Activated T-cell treated with anti-CD3 and anti-CD28 coated beads, Interleukin-2, amount 50 U/mL, for 72 hours (primary cell): Measurements from ENCODE around the gene CFD. TPM values are rescaled to one million over a fixed set of nuclear protein-coding genes. Genes with fewer than 3 reads are reported as not detected.
A peak's percentile ranks its signal among the peaks of the same experiment; 100 is the strongest.

Experiments
- ATAC-seq, 2 donors: fragments of 150-1000 bp; cut with Tn5 transposase; replicated peaks in 1 of 2; 2 replicates each; pipeline ENCODE4 v1.10.0; 2021; ENCODE audit warnings: moderate library complexity in 2 of 2, mild to moderate bottlenecking in 1 of 2
- DNase-seq, 2 donors: peaks; one replicate each; pipeline ENCODE4 v3.0.0; 2021 to 2022; ENCODE audit warnings: mixed read lengths in 1 of 2
- H3K27ac Mint-ChIP-seq: one replicate; pipeline ENCODE4 v1.8.0; 2022; ENCODE audit warnings: mild to moderate bottlenecking, moderate library complexity, mixed read lengths
- H3K27me3 Mint-ChIP-seq: one replicate; pipeline ENCODE4 v1.8.0; 2022; ENCODE audit warnings: low read depth, mixed read lengths
- H3K36me3 Mint-ChIP-seq, 2 donors: one replicate each; pipeline ENCODE4 v1.8.0; 2022; ENCODE audit warnings: mixed read lengths in 2 of 2, mild to moderate bottlenecking in 1 of 2; ENCODE audit not compliant: insufficient read depth in 2 of 2
- H3K4me1 Mint-ChIP-seq: one replicate; pipeline ENCODE4 v1.8.0; 2022; ENCODE audit warnings: low read depth, mixed read lengths
- H3K4me3 Mint-ChIP-seq, 2 donors: one replicate each; pipeline ENCODE4 v1.8.0; 2022; ENCODE audit warnings: mild to moderate bottlenecking in 2 of 2, mixed read lengths in 2 of 2, moderate library complexity in 2 of 2
- H3K9me3 Mint-ChIP-seq, 2 donors: one replicate each; pipeline ENCODE4 v1.8.0; 2022; ENCODE audit warnings: mixed read lengths in 2 of 2
- total RNA-seq, 2 donors: library from RNA; stranded (reverse); gene quantifications; one replicate each; pipeline ENCODE4 v1.2.3, GENCODE V29; 2022

CFD gene
- 1 to 10 TPM; 2.1 to 3.1 TPM for total RNA-seq

DNA sequence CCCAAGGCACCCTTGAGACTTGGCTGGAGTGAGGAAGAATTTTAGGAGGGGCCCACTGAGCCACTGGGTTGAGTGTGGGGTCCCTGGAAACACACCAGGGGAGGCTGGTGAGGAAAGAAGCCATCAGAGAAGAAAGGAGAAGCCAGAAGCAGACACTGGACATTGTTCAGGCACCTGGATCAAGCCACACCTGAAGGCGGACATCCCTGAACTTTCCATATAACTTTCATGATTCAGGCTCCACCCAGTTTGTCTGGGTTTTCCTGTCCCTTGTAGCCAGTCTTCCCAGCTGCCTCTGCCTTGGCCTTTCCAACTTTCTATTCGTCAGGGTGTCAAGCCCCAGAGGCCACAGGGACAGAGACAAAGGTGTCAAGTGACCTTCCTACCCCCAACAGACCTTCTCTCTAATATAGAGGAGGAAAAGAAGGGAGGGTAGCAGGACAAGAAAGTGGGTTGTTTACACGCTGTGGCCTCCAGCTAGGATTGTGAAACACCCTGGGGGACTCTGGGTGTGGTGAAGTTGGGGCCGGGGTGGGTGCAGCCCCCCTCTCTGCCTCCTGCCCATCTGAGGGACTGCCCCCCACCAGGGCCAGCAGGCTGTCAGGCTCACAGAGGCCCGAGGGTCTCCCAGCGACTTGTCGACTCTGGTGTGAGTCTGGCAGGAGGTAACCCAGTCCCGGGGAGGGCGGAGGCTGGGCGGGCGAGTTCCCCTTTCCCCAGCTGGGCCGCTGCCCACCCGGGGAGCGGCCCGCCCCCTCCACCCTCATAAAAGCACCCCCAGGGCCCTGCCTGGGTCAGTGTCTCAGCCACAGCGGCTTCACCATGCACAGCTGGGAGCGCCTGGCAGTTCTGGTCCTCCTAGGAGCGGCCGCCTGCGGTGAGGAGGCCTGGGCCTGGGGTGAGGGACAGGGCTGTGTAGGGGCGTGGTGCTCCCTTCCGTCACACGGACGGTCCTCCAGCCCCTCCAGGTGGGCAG, at the start of gene CFD:
CFD (plus strand) TSS at position 797 of the 976 bp plus-strand sequence; CDS start at position 823, 26 bp downstream.
- H3K4me3 Mint-ChIP-seq: peak within 1 kb of the TSS; percentile 61 to 62

GRCh38 chr19:810077-810855, 49.2 kb upstream of the CFD start:
- Mint-ChIP-seq H3K27ac (no peak overlapping the region), H3K9me3 (peaks cover 0 to 1% of the 10 kb centered on the region in 2 donors), H3K27me3 (no peaks in the 10 kb centered on the region), H3K36me3 (peaks cover 9 to 39% of the 10 kb centered on the region in 2 donors), H3K4me1 (peaks cover 8% of the 10 kb centered on the region), H3K4me3 (no peak overlapping the region)
- no peak for DNase-seq
- ATAC-seq: no peak

More for the DNA sequence above, at the start of gene CFD:
- Mint-ChIP-seq H3K27ac (no peak within 1 kb of the TSS), H3K9me3 (no peaks in the 10 kb centered on the region), H3K36me3 (no peaks in the 10 kb centered on the region), H3K4me1 (peaks cover 15% of the 10 kb centered on the region), H3K27me3 (peaks cover 5% of the 10 kb centered on the region)
- DNase-seq (no peak), ATAC-seq (no peak)

- Mint-ChIP-seq H3K27me3 (no peaks in the 10 kb centered on the region), H3K36me3 (peaks cover 12 to 36% of the 10 kb centered on the region in 2 donors), H3K4me1 (peaks cover 8% of the 10 kb centered on the region), H3K27ac (peak overlapping the region; percentile 70), H3K4me3 (no peak overlapping the region), H3K9me3 (peaks cover 2 to 4% of the 10 kb centered on the region in 2 donors)
- ATAC-seq (peak in 1 of 2 donors; percentile 4), DNase-seq (no peak)
Observed at GRCh38 chr19:810883-811489, 48.5 kb upstream of the CFD start.

DNA sequence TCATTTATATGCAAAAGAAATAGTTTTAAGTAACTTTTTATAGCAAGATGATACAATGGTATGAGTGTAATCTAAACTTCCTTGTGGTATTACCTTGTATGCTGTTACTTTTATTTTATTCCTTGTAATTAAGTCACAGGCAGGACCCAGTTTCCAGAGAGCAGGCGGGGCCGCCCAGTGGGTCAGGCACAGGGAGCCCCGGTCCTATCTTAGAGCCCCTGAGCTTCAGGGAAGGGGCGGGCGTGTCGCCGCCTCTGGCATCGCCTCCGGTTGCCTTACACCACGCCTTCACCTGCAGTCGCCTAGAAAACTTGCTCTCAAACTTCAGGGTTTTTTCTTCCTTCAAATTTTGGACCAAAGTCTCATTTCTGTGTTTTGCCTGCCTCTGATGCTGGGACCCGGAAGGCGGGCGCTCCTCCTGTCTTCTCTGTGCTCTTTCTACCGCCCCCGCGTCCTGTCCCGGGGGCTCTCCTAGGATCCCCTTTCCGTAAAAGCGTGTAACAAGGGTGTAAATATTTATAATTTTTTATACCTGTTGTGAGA, 47.9 kb upstream of the CFD start:
- Mint-ChIP-seq H3K27ac (peak overlapping the region; percentile 70), H3K9me3 (peaks cover 5 to 8% of the 10 kb centered on the region in 2 donors), H3K4me1 (peaks cover 8% of the 10 kb centered on the region), H3K27me3 (no peaks in the 10 kb centered on the region), H3K4me3 (no peak overlapping the region), H3K36me3 (peaks cover 16 to 39% of the 10 kb centered on the region in 2 donors)
- ATAC-seq (no peak), DNase-seq (no peak)

DNA sequence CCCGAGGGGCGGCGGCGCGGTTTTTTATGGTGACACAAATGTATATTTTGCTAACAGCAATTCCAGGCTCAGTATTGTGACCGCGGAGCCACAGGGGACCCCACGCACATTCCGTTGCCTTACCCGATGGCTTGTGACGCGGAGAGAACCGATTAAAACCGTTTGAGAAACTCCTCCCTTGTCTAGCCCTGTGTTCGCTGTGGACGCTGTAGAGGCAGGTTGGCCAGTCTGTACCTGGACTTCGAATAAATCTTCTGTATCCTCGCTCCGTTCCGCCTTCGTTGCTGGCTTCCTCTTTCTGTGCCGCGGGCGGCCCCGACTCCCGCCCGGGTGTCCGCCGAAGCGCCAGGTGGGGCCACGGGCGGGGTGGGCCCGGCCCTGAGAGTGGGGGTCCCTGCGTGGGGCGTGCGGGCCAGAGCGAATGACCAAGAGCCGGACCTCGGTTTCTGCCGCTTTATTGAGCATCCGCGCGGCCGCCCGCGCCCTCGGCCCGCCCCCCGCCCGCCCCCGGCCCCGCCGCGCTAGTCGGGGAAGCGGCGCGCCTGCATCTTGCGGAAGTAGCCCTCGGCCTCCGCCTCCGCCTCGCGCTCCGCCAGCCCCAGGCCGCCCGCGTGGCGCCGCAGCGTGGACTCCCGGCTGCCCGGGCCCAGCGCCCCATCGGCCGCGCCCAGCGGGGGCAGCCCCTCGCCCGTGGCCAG, 47.3 kb upstream of the CFD start:
- Mint-ChIP-seq H3K4me3 (no peak overlapping the region), H3K9me3 (peaks cover 8 to 10% of the 10 kb centered on the region in 2 donors), H3K36me3 (peaks cover 16 to 35% of the 10 kb centered on the region in 2 donors), H3K4me1 (peaks cover 7% of the 10 kb centered on the region), H3K27ac (no peak overlapping the region), H3K27me3 (no peaks in the 10 kb centered on the region)
- ATAC-seq: peak in 1 of 2 donors; percentile 4
- no peak for DNase-seq

GRCh38 chr19:812747-813218, 46.7 kb upstream of the CFD start:
- ATAC-seq (peak in 1 of 2 donors; percentile 2), DNase-seq (no peak)
- no peak overlapping the region for H3K27ac Mint-ChIP-seq
- no peaks in the 10 kb centered on the region for H3K27me3 Mint-ChIP-seq
- peaks cover 8 to 10% of the 10 kb centered on the region in 2 donors for H3K9me3 Mint-ChIP-seq
- peaks cover under 1% of the 10 kb centered on the region for H3K4me1 Mint-ChIP-seq
- H3K36me3 Mint-ChIP-seq: peaks cover 10 to 29% of the 10 kb centered on the region in 2 donors
- H3K4me3 Mint-ChIP-seq: no peak overlapping the region

DNA sequence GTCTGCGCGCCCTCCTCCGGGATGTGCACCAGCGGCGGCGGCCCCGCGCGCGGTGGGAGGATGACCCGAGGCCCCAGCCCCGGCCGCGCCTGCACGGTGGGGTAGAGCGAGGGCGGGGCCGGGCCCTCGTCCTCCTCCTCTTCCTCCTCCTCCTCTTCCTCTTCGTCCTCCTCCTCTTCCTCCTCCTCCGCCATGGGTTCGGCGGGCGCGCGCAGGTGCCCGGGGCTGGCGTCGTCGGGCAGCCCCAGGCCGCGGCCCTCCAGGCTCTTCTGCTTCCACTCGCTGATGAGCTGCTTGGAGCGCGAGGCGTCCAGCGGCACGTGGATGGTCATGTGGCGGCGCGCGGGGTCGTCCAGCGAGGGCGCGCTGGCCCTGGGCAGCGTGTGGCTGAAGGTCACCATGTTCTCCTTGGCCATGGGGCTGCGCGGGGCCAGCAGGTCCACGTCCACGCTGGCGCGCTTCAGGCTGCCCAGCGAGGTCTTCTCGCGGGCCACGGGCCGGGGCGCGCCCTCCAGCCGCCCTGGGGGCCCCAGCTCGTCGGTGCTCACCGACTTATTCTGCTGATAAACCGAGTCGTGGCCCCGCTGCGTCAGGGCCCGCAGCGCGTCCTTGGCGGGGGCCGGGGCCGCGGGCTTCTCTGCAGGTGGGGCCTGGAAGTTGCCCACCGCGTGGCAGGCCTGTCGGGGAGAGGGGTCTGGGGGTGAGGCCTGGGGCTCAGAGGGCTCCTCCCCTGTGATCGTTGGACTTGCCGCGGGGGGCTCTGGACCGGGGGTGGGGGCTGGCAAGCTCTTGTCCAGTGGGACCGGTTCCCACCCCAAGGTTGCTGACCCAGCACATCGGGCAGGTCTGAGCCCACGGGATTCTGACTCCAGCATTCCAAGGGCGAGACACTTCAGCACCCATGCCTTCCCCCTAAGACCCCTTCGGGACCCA, 46.0 kb upstream of the CFD start:
- Mint-ChIP-seq H3K36me3 (peaks cover 8 to 27% of the 10 kb centered on the region in 2 donors), H3K27ac (no peak overlapping the region)

DNA sequence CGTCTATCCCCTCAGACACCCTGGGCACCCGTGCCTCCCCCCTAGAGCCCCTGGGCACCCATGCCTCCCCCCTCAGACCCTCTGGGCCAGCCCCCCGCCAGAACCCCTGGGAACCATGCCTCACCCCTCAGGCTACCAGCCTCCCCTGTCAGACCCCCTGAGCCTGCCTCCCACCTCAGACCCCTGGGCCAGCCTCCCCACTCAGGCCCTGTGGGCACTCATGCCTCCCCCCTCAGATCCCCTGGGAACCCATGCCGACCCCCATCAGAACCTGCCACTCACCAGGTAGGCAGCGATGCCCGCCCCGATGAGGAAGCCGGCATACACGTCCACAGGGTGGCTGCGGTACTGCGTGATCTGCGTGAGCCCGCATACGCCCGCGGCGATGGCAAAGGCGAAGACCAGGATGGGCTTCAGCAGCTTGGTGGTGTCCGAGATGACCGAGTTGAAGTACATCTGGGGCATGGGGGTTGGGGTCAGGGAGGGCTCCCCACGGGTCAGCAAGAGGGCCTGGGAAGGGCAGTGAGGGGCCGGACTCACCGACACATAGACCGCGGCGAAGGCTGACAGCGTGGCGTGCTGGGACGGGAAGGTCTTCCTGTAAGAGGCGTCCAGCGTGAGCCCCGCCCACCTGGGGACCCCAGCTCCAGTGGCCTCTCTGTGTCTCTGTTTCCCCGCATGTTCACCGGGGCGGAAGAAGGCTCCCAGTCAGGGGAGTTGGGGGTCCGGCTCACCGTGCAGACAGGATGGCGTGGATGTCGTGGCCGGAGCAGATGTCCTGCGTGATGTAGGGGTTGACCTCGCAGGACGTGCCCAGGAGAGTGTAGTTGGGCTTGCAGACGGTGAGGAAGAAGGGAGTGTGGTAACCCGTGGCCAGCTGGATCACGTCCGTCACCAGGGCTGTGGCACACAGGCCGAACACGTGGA, 45.0 kb upstream of the CFD start:
- Mint-ChIP-seq H3K4me3 (no peak overlapping the region), H3K27me3 (no peaks in the 10 kb centered on the region), H3K4me1 (no peaks in the 10 kb centered on the region), H3K9me3 (peaks cover 8 to 10% of the 10 kb centered on the region in 2 donors), H3K36me3 (peaks cover 8 to 25% of the 10 kb centered on the region in 2 donors), H3K27ac (no peak overlapping the region)
- ATAC-seq (peak in 1 of 2 donors; percentile 5), DNase-seq (no peak)

More for the DNA sequence above, 46.0 kb upstream of the CFD start:
- ATAC-seq (peak in 1 of 2 donors; percentile 6), DNase-seq (no peak)
- Mint-ChIP-seq H3K4me1 (no peaks in the 10 kb centered on the region), H3K9me3 (peaks cover 8 to 10% of the 10 kb centered on the region in 2 donors), H3K27me3 (no peaks in the 10 kb centered on the region), H3K4me3 (no peak overlapping the region)

GRCh38 chr19:815079-815774, 44.2 kb upstream of the CFD start:
- peak; percentile 1 to 10 for ATAC-seq
- H3K27ac Mint-ChIP-seq: no peak overlapping the region
- H3K4me1 Mint-ChIP-seq: no peaks in the 10 kb centered on the region

More at GRCh38 chr19:815079-815774, 44.2 kb upstream of the CFD start:
- Mint-ChIP-seq H3K27me3 (no peaks in the 10 kb centered on the region), H3K36me3 (peaks cover 8 to 21% of the 10 kb centered on the region in 2 donors), H3K9me3 (peaks cover 8 to 10% of the 10 kb centered on the region in 2 donors), H3K4me3 (no peak overlapping the region)
- no peak for DNase-seq
